GM23338 (cell line): ENCODE measurements around the gene MET. TPM values are rescaled to one million over a fixed set of nuclear protein-coding genes. Genes with fewer than 3 reads are reported as not detected.
A peak's percentile ranks its signal among the peaks of the same experiment; 100 is the strongest.

ENCODE experiments used
- ATAC-seq: fragments of 200-7000 bp; cut with Tn5 transposase; 3 replicates; pipeline ENCODE4 v1.9.1; 2020
- DNase-seq: peaks from one replicate; pipeline ENCODE4 v3.0.0-alpha.2; 2015; ENCODE audit warnings: low spot score
- H2AFZ ChIP-seq: fragments of 200-600 bp; sonication (generic); 2 replicates; pipeline ENCODE4 v1.8.0; 2016; ENCODE audit warnings: antibody characterized with exemption, mild to moderate bottlenecking, moderate library complexity
- H3F3A ChIP-seq: fragments of 200-600 bp; sonication (generic); replicated peaks from 2 replicates; pipeline ENCODE4 v1.8.0; 2017; ENCODE audit warnings: antibody characterized with exemption, mixed run types, low read depth
- H3K27ac ChIP-seq: fragments of 200-600 bp; sonication (generic); 2 replicates; pipeline ENCODE4 v1.6.1; 2016; ENCODE audit warnings: low read depth
- H3K27me3 ChIP-seq: fragments of 200-600 bp; sonication (generic); 2 replicates; pipeline ENCODE4 v1.8.0; 2016; ENCODE audit warnings: mild to moderate bottlenecking, mixed run types, moderate library complexity; ENCODE audit not compliant: insufficient read depth
- H3K36me3 ChIP-seq: fragments of 200-600 bp; sonication (generic); 2 replicates; pipeline ENCODE4 v1.8.0; 2016; ENCODE audit warnings: mild to moderate bottlenecking; ENCODE audit not compliant: insufficient read depth
- H3K4me1 ChIP-seq: fragments of 200-600 bp; sonication (generic); 2 replicates; pipeline ENCODE4 v1.8.0; 2016; ENCODE audit warnings: mild to moderate bottlenecking, moderate library complexity; ENCODE audit not compliant: insufficient read depth
- H3K4me2 ChIP-seq: fragments of 200-600 bp; sonication (generic); 2 replicates; pipeline ENCODE4 v1.7.1; 2017; ENCODE audit warnings: mixed run types
- H3K4me3 ChIP-seq: fragments of 200-600 bp; sonication (generic); 2 replicates; pipeline ENCODE4 v1.6.1; 2016; ENCODE audit warnings: mixed run types
- H3K79me2 ChIP-seq: fragments of 200-600 bp; sonication (generic); replicated peaks from 2 replicates; pipeline ENCODE4 v1.8.0; 2017; ENCODE audit warnings: mild to moderate bottlenecking; ENCODE audit not compliant: insufficient read depth
- H3K9me2 ChIP-seq: fragments of 200-600 bp; sonication (generic); 2 replicates; pipeline ENCODE4 v1.8.0; 2017; ENCODE audit not compliant: insufficient read depth
- H4K20me1 ChIP-seq: fragments of 200-600 bp; sonication (generic); replicated peaks from 2 replicates; pipeline ENCODE4 v1.8.0; 2017; ENCODE audit warnings: mild to moderate bottlenecking; ENCODE audit not compliant: insufficient read depth
- H3K27ac Mint-ChIP-seq: 2 replicates; pipeline ENCODE4 v1.8.0; 2020; ENCODE audit warnings: inconsistent platforms, mild to moderate bottlenecking, moderate library complexity, mixed read lengths
- H3K27me3 Mint-ChIP-seq: 3 replicates; pipeline ENCODE4 v1.8.0; 2022; ENCODE audit warnings: low read depth, mild to moderate bottlenecking, moderate library complexity, mixed read lengths, inconsistent platforms; ENCODE audit not compliant: insufficient read depth, poor library complexity
- H3K36me3 Mint-ChIP-seq: 3 replicates; pipeline ENCODE4 v1.8.0; 2021; ENCODE audit warnings: low read depth, mild to moderate bottlenecking, inconsistent platforms, moderate library complexity, mixed read lengths
- H3K4me1 Mint-ChIP-seq: 3 replicates; pipeline ENCODE4 v1.8.0; 2020; ENCODE audit warnings: mild to moderate bottlenecking, inconsistent platforms, mixed read lengths
- H3K4me3 Mint-ChIP-seq: 3 replicates; pipeline ENCODE4 v1.8.0; 2021; ENCODE audit warnings: moderate library complexity, mild to moderate bottlenecking, inconsistent platforms, mixed read lengths
- H3K9me3 Mint-ChIP-seq: 3 replicates; pipeline ENCODE4 v1.8.0; 2020; ENCODE audit warnings: moderate library complexity, mild to moderate bottlenecking, inconsistent platforms, mixed read lengths
- CREB1 ChIP-seq: fragments of 250-450 bp; sonication (Bioruptor Pico); IDR thresholded peaks from 2 replicates; pipeline ENCODE4 v1.5.0; 2020; ENCODE audit warnings: low read depth, mild to moderate bottlenecking, moderate library complexity
- EZH2 ChIP-seq: fragments of 200-600 bp; sonication (generic); IDR thresholded peaks from one replicate; pipeline ENCODE4 v1.8.0; 2017; ENCODE audit warnings: antibody characterized with exemption, mild to moderate bottlenecking, low read depth; ENCODE audit not compliant: unreplicated experiment
- EZH2phosphoT487 ChIP-seq: fragments of 200-600 bp; sonication (generic); IDR thresholded peaks from one replicate; pipeline ENCODE4 v1.8.1; 2018; ENCODE audit warnings: antibody characterized with exemption; ENCODE audit not compliant: unreplicated experiment
- JUNB ChIP-seq: IDR thresholded peaks from one replicate; pipeline ENCODE4 v1.6.1; 2016; ENCODE audit warnings: antibody characterized with exemption; ENCODE audit not compliant: unreplicated experiment
- NANOG ChIP-seq: IDR thresholded peaks from 2 replicates; pipeline ENCODE4 v1.6.1; 2016; ENCODE audit warnings: antibody characterized with exemption, borderline replicate concordance
- POLR2AphosphoS5 ChIP-seq: IDR thresholded peaks from 2 replicates; pipeline ENCODE4 v1.6.1; 2016; ENCODE audit warnings: antibody characterized with exemption, low read depth
- ZNF114 ChIP-seq: fragments of 250-450 bp; sonication (Bioruptor Pico); IDR thresholded peaks from 2 replicates; pipeline ENCODE4 v1.5.0; 2020; ENCODE audit warnings: mild to moderate bottlenecking, moderate library complexity
- ZNF331 ChIP-seq: fragments of 250-450 bp; sonication (Bioruptor Pico); IDR thresholded peaks from 2 replicates; pipeline ENCODE4 v1.5.0; 2020; ENCODE audit warnings: low read depth, mild to moderate bottlenecking, moderate library complexity
- polyA plus RNA-seq: library from polyadenylated mRNA; unstranded; fragments of >200 nt; fragmentation: Nextera tagmentation; extraction: Ambion mirVana; gene quantifications from 2 replicates; pipeline ENCODE4 v1.2.1, GENCODE V29; 2016
- total RNA-seq: library from RNA; depleted of rRNA; stranded (reverse); fragments of >200 nt; shearing (Covaris generic); gene quantifications from 2 replicates; pipeline ENCODE4 v1.2.3, GENCODE V29; 2014
- TF ChIP-seq, protein P1 (sequence below): fragments of 250-450 bp; sonication (Bioruptor Pico); IDR thresholded peaks from 2 replicates; pipeline ENCODE4 v1.5.0; 2020; ENCODE audit warnings: mild to moderate bottlenecking, moderate library complexity
- TF ChIP-seq, protein P2 (sequence below), 2 experiments: fragments of 200-600 bp in 1 of 2; sonication (generic) in 1 of 2; conservative IDR thresholded peaks; 2 replicates each; pipeline versions ENCODE4 v1.5.1 to v1.6.1; 2016 to 2017; ENCODE audit warnings: antibody characterized with exemption in 2 of 2, low read depth in 2 of 2, mild to moderate bottlenecking in 2 of 2, moderate library complexity in 1 of 2
- TF ChIP-seq, protein P3 (sequence below): IDR thresholded peaks from one replicate; pipeline ENCODE4 v1.6.1; 2018; ENCODE audit warnings: antibody characterized with exemption; ENCODE audit not compliant: unreplicated experiment

The MET gene
- total and polyA plus RNA-seq, 2 experiments from 2014 or later: 4.8 to 23.1 TPM

DNA sequence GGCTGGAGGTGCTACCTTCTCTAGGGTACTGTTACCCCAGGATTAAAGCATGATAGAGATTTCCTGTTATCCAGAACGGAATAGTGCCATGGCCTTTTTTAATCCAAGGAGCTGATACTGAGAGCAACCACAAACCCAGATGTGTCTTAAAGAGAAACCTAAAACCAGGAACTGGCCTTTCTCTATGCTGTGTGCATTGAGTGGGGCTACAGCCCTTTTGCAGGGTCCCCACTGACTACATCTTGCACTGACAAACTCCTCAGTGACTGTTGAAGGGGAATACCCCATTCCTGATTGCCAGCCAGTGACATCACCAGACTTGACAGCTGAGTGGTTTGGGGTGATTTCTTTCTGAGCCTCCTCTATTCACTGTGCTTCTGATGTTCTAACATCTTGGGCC is 108.5 kb downstream of the MET start (continued):
- TF ChIP-seq, protein P1, sequence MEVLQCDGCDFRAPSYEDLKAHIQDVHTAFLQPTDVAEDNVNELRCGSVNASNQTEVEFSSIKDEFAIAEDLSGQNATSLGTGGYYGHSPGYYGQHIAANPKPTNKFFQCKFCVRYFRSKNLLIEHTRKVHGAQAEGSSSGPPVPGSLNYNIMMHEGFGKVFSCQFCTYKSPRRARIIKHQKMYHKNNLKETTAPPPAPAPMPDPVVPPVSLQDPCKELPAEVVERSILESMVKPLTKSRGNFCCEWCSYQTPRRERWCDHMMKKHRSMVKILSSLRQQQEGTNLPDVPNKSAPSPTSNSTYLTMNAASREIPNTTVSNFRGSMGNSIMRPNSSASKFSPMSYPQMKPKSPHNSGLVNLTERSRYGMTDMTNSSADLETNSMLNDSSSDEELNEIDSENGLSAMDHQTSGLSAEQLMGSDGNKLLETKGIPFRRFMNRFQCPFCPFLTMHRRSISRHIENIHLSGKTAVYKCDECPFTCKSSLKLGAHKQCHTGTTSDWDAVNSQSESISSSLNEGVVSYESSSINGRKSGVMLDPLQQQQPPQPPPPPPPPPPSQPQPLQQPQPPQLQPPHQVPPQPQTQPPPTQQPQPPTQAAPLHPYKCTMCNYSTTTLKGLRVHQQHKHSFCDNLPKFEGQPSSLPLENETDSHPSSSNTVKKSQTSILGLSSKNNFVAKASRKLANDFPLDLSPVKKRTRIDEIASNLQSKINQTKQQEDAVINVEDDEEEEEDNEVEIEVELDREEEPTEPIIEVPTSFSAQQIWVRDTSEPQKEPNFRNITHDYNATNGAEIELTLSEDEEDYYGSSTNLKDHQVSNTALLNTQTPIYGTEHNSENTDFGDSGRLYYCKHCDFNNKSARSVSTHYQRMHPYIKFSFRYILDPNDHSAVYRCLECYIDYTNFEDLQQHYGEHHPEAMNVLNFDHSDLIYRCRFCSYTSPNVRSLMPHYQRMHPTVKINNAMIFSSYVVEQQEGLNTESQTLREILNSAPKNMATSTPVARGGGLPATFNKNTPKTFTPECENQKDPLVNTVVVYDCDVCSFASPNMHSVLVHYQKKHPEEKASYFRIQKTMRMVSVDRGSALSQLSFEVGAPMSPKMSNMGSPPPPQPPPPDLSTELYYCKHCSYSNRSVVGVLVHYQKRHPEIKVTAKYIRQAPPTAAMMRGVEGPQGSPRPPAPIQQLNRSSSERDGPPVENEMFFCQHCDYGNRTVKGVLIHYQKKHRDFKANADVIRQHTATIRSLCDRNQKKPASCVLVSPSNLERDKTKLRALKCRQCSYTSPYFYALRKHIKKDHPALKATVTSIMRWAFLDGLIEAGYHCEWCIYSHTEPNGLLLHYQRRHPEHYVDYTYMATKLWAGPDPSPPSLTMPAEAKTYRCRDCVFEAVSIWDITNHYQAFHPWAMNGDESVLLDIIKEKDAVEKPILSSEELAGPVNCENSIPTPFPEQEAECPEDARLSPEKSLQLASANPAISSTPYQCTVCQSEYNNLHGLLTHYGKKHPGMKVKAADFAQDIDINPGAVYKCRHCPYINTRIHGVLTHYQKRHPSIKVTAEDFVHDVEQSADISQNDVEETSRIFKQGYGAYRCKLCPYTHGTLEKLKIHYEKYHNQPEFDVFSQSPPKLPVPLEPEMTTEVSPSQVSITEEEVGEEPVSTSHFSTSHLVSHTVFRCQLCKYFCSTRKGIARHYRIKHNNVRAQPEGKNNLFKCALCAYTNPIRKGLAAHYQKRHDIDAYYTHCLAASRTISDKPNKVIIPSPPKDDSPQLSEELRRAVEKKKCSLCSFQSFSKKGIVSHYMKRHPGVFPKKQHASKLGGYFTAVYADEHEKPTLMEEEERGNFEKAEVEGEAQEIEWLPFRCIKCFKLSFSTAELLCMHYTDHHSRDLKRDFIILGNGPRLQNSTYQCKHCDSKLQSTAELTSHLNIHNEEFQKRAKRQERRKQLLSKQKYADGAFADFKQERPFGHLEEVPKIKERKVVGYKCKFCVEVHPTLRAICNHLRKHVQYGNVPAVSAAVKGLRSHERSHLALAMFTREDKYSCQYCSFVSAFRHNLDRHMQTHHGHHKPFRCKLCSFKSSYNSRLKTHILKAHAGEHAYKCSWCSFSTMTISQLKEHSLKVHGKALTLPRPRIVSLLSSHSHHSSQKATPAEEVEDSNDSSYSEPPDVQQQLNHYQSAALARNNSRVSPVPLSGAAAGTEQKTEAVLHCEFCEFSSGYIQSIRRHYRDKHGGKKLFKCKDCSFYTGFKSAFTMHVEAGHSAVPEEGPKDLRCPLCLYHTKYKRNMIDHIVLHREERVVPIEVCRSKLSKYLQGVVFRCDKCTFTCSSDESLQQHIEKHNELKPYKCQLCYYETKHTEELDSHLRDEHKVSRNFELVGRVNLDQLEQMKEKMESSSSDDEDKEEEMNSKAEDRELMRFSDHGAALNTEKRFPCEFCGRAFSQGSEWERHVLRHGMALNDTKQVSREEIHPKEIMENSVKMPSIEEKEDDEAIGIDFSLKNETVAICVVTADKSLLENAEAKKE (CRISPR knock-in tag): no peak
- TF ChIP-seq ZNF114 (no peak), POLR2AphosphoS5 (no peak)

DNA sequence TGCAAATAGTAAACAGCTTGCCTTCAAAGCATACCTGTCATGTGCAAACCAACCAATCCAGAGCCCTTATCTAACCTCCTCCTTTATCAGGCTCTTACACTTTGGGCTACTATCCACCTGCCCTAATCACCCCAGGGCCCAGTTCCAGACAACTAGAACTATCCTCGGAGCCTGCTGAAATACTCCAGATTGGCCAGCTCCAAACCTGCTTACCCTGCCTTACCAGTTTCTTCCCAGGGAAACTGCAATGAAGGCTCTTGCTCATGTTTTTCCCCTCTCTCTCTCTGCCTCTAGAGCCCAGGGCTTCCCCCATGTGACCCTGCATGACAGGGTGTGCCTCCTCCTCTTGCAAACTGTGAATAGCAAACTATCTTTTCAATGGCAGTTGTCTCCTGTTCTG is 109.0 kb downstream of the MET start:
- peak; percentile 79 for ATAC-seq
- H3F3A ChIP-seq: no peaks in the 10 kb centered on the region
- Mint-ChIP-seq H3K9me3 (no peaks in the 10 kb centered on the region), H3K4me3 (no peak overlapping the region), H3K4me1 (peaks cover 20% of the 10 kb centered on the region), H3K27me3 (no peaks in the 10 kb centered on the region), H3K36me3 (no peaks in the 10 kb centered on the region), H3K27ac (no peak overlapping the region)
- no peak overlapping the region for H3K4me2 ChIP-seq
- H3K79me2 ChIP-seq: no peaks in the 10 kb centered on the region
- H3K27me3 ChIP-seq: no peaks in the 10 kb centered on the region
- H3K4me1 ChIP-seq: peaks cover 34% of the 10 kb centered on the region
- no peak overlapping the region for H3K4me3 ChIP-seq
- H3K9me2 ChIP-seq: no peaks in the 10 kb centered on the region
- no peaks in the 10 kb centered on the region for H4K20me1 ChIP-seq
- DNase-seq: peak; percentile 35
- no peak overlapping the region for H3K27ac ChIP-seq
- H3K36me3 ChIP-seq: no peaks in the 10 kb centered on the region
- no peak overlapping the region for H2AFZ ChIP-seq
- TF ChIP-seq ZNF331 (CRISPR knock-in tag) (no peak), JUNB (no peak), NANOG (no peak), ZNF114 (no peak), EZH2phosphoT487 (no peak), EZH2 (no peak), CREB1 (CRISPR knock-in tag) (no peak)
- TF ChIP-seq, protein P2, sequence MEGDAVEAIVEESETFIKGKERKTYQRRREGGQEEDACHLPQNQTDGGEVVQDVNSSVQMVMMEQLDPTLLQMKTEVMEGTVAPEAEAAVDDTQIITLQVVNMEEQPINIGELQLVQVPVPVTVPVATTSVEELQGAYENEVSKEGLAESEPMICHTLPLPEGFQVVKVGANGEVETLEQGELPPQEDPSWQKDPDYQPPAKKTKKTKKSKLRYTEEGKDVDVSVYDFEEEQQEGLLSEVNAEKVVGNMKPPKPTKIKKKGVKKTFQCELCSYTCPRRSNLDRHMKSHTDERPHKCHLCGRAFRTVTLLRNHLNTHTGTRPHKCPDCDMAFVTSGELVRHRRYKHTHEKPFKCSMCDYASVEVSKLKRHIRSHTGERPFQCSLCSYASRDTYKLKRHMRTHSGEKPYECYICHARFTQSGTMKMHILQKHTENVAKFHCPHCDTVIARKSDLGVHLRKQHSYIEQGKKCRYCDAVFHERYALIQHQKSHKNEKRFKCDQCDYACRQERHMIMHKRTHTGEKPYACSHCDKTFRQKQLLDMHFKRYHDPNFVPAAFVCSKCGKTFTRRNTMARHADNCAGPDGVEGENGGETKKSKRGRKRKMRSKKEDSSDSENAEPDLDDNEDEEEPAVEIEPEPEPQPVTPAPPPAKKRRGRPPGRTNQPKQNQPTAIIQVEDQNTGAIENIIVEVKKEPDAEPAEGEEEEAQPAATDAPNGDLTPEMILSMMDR (conservative IDR thresholded peaks at IDR 0.05; ENCODE audit: low read depth in 2 of 2): no peak
- TF ChIP-seq, protein P3, sequence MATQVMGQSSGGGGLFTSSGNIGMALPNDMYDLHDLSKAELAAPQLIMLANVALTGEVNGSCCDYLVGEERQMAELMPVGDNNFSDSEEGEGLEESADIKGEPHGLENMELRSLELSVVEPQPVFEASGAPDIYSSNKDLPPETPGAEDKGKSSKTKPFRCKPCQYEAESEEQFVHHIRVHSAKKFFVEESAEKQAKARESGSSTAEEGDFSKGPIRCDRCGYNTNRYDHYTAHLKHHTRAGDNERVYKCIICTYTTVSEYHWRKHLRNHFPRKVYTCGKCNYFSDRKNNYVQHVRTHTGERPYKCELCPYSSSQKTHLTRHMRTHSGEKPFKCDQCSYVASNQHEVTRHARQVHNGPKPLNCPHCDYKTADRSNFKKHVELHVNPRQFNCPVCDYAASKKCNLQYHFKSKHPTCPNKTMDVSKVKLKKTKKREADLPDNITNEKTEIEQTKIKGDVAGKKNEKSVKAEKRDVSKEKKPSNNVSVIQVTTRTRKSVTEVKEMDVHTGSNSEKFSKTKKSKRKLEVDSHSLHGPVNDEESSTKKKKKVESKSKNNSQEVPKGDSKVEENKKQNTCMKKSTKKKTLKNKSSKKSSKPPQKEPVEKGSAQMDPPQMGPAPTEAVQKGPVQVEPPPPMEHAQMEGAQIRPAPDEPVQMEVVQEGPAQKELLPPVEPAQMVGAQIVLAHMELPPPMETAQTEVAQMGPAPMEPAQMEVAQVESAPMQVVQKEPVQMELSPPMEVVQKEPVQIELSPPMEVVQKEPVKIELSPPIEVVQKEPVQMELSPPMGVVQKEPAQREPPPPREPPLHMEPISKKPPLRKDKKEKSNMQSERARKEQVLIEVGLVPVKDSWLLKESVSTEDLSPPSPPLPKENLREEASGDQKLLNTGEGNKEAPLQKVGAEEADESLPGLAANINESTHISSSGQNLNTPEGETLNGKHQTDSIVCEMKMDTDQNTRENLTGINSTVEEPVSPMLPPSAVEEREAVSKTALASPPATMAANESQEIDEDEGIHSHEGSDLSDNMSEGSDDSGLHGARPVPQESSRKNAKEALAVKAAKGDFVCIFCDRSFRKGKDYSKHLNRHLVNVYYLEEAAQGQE: no peak
